ENCODE results near the gene TMEM121B. TPM values are rescaled to one million over a fixed set of nuclear protein-coding genes. Genes with fewer than 3 reads are reported as not detected.
A peak's percentile ranks its signal among the peaks of the same experiment; 100 is the strongest.

TMEM121B gene
- total RNA-seq, 2 donors from 2014 or later: 0.26 TPM; not detected in 1

DNA sequence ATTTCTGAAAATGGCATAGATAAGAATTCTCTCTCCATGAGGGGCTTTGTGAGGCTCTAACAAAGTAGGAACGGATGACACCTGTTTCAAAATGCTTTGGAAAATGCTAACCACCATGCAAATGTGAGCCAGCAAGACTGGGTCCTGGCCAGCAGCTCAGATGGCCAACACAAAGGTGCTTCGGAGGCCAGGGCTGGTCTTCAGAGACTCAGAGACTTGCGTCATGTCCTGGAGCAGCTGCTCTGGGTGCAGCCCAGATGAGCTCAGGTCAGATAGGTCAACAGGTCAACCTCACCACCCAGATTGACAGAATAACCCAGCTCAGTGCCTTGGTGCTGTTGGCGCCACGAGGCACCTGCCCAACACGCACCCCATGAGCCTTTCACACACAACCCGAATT lies 12.0 kb upstream of the TMEM121B start:
- DNase-seq (no peak), ATAC-seq (no peak)
- TF ChIP-seq POLR2A (IDR thresholded peaks at IDR 0.05): no peak
- TF ChIP-seq, protein P1, sequence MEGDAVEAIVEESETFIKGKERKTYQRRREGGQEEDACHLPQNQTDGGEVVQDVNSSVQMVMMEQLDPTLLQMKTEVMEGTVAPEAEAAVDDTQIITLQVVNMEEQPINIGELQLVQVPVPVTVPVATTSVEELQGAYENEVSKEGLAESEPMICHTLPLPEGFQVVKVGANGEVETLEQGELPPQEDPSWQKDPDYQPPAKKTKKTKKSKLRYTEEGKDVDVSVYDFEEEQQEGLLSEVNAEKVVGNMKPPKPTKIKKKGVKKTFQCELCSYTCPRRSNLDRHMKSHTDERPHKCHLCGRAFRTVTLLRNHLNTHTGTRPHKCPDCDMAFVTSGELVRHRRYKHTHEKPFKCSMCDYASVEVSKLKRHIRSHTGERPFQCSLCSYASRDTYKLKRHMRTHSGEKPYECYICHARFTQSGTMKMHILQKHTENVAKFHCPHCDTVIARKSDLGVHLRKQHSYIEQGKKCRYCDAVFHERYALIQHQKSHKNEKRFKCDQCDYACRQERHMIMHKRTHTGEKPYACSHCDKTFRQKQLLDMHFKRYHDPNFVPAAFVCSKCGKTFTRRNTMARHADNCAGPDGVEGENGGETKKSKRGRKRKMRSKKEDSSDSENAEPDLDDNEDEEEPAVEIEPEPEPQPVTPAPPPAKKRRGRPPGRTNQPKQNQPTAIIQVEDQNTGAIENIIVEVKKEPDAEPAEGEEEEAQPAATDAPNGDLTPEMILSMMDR (IDR thresholded peaks at IDR 0.05): no peak
- H3K4me1 ChIP-seq: no peaks in the 10 kb centered on the region
- no peaks in the 10 kb centered on the region for H3K9me3 ChIP-seq
- 90 to 91% methylated on average over 7 of the region's 7 CpGs for WGBS, 2 donors
- no peaks in the 10 kb centered on the region for H3K27me3 ChIP-seq
- no peak overlapping the region for H3K4me3 ChIP-seq
- H3K27ac ChIP-seq: no peak overlapping the region
- intact Hi-C loops (cut with DNase I): no loop called here
- peaks cover 0 to 5% of the 10 kb centered on the region in 2 donors for H3K36me3 ChIP-seq (replicated peaks in 1 of 2; ENCODE audit: insufficient read depth in 1 of 2, low read depth in 2 of 2)

DNA sequence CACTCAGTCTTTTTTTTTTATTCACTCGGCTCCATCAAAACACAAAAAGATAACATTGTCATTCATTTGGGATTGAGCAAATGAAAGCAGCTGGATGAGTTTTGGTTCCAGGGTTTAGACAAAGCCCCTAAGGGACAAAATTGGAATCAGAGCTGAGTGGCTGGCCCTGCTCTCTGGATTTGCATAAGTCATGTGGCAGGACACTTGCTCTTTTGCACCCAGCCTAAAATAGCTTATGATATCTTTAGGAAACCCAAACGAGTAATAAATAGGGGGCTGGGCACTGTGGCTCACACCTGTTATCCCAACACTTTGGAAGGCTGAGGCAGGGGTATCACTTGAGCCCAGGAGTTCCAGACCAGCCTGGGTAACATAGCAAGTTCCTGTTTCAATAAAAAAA lies 11.0 kb upstream of the TMEM121B start:
- H3K27me3 ChIP-seq: no peaks in the 10 kb centered on the region
- H3K36me3 ChIP-seq (replicated peaks in 1 of 2; ENCODE audit: insufficient read depth in 1 of 2, low read depth in 2 of 2): no peaks in the 10 kb centered on the region
- no peaks in the 10 kb centered on the region for H3K9me3 ChIP-seq
- no peak overlapping the region for H3K4me3 ChIP-seq
- H3K4me1 ChIP-seq: no peaks in the 10 kb centered on the region
- TF ChIP-seq, protein P1 (IDR thresholded peaks at IDR 0.05): no peak
- no peak for TF ChIP-seq POLR2A (IDR thresholded peaks at IDR 0.05)
- no peak overlapping the region for H3K27ac ChIP-seq
- 10 to 12% methylated on average over 2 of the region's 2 CpGs for WGBS, 2 donors
- DNase-seq: no peak
- intact Hi-C loops (cut with DNase I): no loop called here
- ATAC-seq: no peak

DNA sequence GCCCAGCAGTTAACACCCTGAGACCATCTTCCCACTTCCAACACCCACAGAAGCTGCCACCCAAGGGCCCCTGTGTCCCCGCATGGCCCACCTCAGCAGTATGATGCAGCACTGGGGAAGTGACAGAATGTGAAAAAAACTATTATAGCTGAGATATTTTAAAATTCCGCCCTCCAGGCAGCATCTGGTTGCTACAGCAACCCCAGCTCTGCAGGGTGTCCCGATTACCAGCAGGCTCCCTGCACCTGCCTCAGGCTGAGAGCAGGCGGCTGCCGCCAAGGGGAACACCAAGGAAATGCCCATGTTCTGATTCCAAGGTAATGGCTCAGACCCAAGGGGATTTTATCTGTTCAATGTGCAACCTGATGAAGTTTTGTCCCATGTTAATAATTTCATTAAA lies 10.5 kb upstream of the TMEM121B start:
- TF ChIP-seq, protein P1 (IDR thresholded peaks at IDR 0.05): no peak
- TF ChIP-seq POLR2A (IDR thresholded peaks at IDR 0.05): no peak
- Histone ChIP-seq H3K4me1 (no peaks in the 10 kb centered on the region), H3K36me3 (replicated peaks in 1 of 2; ENCODE audit: insufficient read depth in 1 of 2, low read depth in 2 of 2) (no peaks in the 10 kb centered on the region), H3K27ac (no peak overlapping the region), H3K4me3 (no peak overlapping the region), H3K9me3 (no peaks in the 10 kb centered on the region), H3K27me3 (peaks cover 0 to 2% of the 10 kb centered on the region in 2 donors)
- ATAC-seq (no peak), DNase-seq (no peak)
- 36 to 54% methylated on average over 5 of the region's 5 CpGs for WGBS, 2 donors
- intact Hi-C loops (cut with DNase I): no loop called here

DNA sequence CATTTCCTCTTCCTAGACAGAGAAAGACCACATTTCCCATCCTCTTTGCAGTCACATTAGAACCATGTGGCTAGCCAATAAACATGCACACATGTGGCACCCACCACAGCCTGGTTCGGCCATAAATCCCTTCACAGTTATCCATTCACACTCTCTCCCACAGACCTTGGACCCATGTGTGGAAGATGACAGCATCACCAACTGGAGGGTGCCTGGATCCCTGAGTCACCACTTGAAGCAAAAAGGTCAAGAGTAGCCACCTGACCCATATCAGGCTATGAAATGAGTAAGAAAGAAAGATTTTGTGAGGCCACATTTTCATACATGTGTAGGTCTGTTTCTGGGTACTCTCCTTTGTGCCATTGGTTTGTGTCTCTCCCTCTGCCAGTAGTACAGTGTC lies 9.0 kb upstream of the TMEM121B start:
- H3K9me3 ChIP-seq: no peaks in the 10 kb centered on the region
- no peaks in the 10 kb centered on the region for H3K36me3 ChIP-seq (replicated peaks in 1 of 2; ENCODE audit: insufficient read depth in 1 of 2, low read depth in 2 of 2)
- intact Hi-C loops (cut with DNase I): no loop called here
- ATAC-seq (no peak), DNase-seq (no peak)
- WGBS, 2 donors: 72 to 82% methylated on average over 1 of the region's 1 CpG
- no peak overlapping the region for H3K4me3 ChIP-seq
- peaks cover 0 to 3% of the 10 kb centered on the region in 2 donors for H3K27me3 ChIP-seq
- H3K4me1 ChIP-seq: no peaks in the 10 kb centered on the region
- TF ChIP-seq, protein P1 (IDR thresholded peaks at IDR 0.05): no peak
- no peak for TF ChIP-seq POLR2A (IDR thresholded peaks at IDR 0.05)
- no peak overlapping the region for H3K27ac ChIP-seq

DNA sequence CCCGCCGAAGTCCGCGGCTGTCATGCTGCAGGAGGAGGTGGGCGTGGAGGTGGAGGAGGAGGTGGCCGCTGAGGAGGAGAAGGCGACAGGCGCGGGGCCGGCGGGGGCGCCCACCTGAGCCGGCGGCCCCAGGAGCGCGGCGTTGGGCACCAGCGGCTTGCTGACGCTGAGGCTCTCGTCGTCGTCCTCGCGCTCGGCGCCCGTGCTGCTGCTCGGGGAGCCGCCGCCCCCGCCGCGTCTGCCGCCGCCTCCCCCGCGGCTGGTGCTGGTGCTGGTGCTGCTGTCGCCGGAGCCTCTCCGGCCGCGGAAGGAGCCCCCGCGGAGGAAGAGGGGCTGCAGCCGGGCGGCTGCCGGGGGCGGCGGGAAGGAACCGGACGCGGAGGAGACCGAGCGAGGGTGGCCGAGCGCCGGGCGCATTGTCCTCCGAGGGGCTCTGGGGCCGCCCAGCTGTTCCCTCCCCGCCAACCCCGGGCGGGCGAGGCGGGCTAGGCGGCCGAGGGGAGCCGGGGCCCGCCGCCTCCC lies 388 bp downstream of the TMEM121B start:
- ATAC-seq (peak; percentile 13), DNase-seq (no peak)
- H3K27me3 ChIP-seq: no peaks in the 10 kb centered on the region
- intact Hi-C loops (cut with DNase I): no loop called here
- WGBS, 2 donors: 1% methylated on average over 57 of the region's 70 CpGs; no CpG with 5 or more reads in 1 of the 2 donors
- TF ChIP-seq, protein P1 (IDR thresholded peaks at IDR 0.05): no peak
- TF ChIP-seq POLR2A (IDR thresholded peaks at IDR 0.05): no peak
- H3K27ac ChIP-seq: peak overlapping the region in 1 of 4 donors; percentile 37
- peak overlapping the region; percentile 25 to 46 for H3K4me3 ChIP-seq
- H3K4me1 ChIP-seq: peaks cover 11% of the 10 kb centered on the region
- no peaks in the 10 kb centered on the region for H3K9me3 ChIP-seq
- no peaks in the 10 kb centered on the region for H3K36me3 ChIP-seq (replicated peaks in 1 of 2; ENCODE audit: insufficient read depth in 1 of 2, low read depth in 2 of 2)

Measured in body of pancreas (tissue), 4 donors.